Upper lobe of right lung (tissue), 1 donor: ENCODE data around the gene ATP6V1E1. TPM values are rescaled to one million over a fixed set of nuclear protein-coding genes. Genes with fewer than 3 reads are reported as not detected.
"Not testable (repeated sequence)": the region's sequence is repeated elsewhere in the genome, so short reads cannot be mapped to it uniquely, and the experiment has no call there.

ENCODE experiments used
- ATAC-seq: fragments of 200-7000 bp; cut with Tn5 transposase; one replicate; pipeline ENCODE4 v1.9.1; 2020; ENCODE audit warnings: mild to moderate bottlenecking, moderate library complexity
- DNase-seq: peaks from one replicate; pipeline ENCODE4 v3.0.0-alpha.2; 2020
- H3K27ac ChIP-seq: fragments of 200-600 bp; one replicate; pipeline ENCODE4 v1.8.0; 2022
- H3K27me3 ChIP-seq: fragments of 200-600 bp; one replicate; pipeline ENCODE4 v1.8.0; 2022; ENCODE audit warnings: mild to moderate bottlenecking
- H3K36me3 ChIP-seq: fragments of 200-600 bp; one replicate; pipeline ENCODE4 v1.8.0; 2022
- H3K4me1 ChIP-seq: fragments of 200-600 bp; one replicate; pipeline ENCODE4 v1.8.0; 2022
- H3K4me3 ChIP-seq: fragments of 200-600 bp; one replicate; pipeline ENCODE4 v1.8.0; 2022; ENCODE audit warnings: mild to moderate bottlenecking
- H3K9me3 ChIP-seq: fragments of 200-600 bp; one replicate; pipeline ENCODE4 v1.8.0; 2022
- intact Hi-C: fragments of 100-400 bp; cut with DNase I; formaldehyde crosslinking; loops from one replicate; pipeline ENCODE4 v1.11.0; 2022
- total RNA-seq: library from RNA; stranded (reverse); fragmentation: NEBNext Ultra II Directional; extraction: Animal tissue kit (Norgen Biotek cat#: 25700); gene quantifications from one replicate; pipeline ENCODE4 v1.2.1, GENCODE V29; 2021
- TF ChIP-seq, protein P1 (sequence below): fragments of 200-600 bp; IDR thresholded peaks from one replicate; pipeline ENCODE4 v1.8.0; 2022; ENCODE audit warnings: antibody characterized with exemption
- donor health status: DM: no; HTN: yes; CAD: no; lungs with severe emphysema.

Gene ATP6V1E1
- total RNA-seq, 1 donor from 2014 or later: 133 TPM

DNA sequence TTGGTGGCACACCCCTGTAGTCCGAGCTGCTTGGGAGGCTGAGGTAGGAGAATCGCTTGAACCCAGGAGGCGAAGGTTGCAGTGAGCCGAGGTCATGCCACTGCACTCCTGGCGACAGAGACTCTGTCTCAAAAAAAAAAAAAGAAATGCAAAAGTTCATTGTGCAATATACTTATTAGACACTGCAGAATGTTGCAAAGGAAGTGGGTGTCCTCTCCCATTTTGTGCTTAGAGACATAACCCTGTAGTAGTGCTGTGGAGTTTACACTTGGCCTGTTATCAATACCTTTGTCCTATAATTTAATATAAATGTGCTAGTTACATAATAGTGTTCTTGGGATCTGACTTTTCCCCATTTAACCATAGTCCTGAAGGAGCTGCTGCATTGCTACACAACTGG is 19.4 kb upstream of the ATP6V1E1 start:
- intact Hi-C loops: no loop called here
- Histone ChIP-seq H3K27me3 (no peaks in the 10 kb centered on the region), H3K27ac (no peak overlapping the region), H3K9me3 (no peaks in the 10 kb centered on the region), H3K36me3 (no peaks in the 10 kb centered on the region), H3K4me1 (peaks cover 14% of the 10 kb centered on the region), H3K4me3 (no peak overlapping the region)
- TF ChIP-seq, protein P1, sequence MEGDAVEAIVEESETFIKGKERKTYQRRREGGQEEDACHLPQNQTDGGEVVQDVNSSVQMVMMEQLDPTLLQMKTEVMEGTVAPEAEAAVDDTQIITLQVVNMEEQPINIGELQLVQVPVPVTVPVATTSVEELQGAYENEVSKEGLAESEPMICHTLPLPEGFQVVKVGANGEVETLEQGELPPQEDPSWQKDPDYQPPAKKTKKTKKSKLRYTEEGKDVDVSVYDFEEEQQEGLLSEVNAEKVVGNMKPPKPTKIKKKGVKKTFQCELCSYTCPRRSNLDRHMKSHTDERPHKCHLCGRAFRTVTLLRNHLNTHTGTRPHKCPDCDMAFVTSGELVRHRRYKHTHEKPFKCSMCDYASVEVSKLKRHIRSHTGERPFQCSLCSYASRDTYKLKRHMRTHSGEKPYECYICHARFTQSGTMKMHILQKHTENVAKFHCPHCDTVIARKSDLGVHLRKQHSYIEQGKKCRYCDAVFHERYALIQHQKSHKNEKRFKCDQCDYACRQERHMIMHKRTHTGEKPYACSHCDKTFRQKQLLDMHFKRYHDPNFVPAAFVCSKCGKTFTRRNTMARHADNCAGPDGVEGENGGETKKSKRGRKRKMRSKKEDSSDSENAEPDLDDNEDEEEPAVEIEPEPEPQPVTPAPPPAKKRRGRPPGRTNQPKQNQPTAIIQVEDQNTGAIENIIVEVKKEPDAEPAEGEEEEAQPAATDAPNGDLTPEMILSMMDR: no peak
- DNase-seq (no peak), ATAC-seq (peak; percentile 58)

DNA sequence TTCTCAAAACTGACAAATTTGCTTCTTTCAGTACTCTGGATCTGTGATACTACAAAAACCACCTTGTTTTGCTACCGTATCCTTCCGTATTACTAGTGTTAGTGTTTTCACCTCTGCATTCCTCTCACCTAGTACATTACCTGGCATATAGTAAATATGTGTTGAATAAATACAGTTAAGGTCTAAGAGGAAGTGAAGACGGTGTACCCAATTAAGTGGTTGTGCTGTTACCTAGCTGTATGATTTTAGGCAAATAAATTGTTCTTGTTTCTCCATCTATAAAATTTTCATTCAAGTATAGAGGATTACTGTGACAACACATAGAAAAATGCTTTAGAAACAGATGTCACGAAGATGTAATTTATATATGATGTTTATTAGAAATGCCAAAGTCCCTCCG is 18.9 kb upstream of the ATP6V1E1 start:
- no peaks in the 10 kb centered on the region for H3K27me3 ChIP-seq
- TF ChIP-seq, protein P1: no peak
- H3K36me3 ChIP-seq: no peaks in the 10 kb centered on the region
- no peak overlapping the region for H3K27ac ChIP-seq
- DNase-seq (no peak), ATAC-seq (no peak)
- H3K4me1 ChIP-seq: peaks cover 14% of the 10 kb centered on the region
- intact Hi-C loops: no loop called here
- H3K4me3 ChIP-seq: no peak overlapping the region
- no peaks in the 10 kb centered on the region for H3K9me3 ChIP-seq

DNA sequence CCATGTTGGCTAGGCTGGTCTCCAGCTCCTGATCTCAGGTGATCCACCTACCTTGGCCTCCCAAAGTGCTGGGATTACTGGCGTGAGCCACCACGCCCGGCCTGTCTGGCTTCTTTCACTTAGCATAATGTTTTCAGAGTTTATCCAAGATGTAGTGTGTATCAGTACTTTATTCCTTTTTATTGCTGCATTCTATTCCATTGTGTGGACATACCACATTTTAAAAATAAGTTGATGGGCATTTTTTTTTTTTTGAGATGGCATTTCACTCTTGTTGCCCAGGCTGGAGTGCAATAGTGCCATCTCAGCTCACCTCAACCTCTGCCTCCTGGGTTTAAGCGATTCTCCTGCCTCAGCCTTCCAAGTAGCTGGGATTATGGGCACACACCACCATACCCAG is 13.8 kb upstream of the ATP6V1E1 start:
- H3K36me3 ChIP-seq, DNase-seq, H3K9me3 ChIP-seq, H3K27ac ChIP-seq, intact Hi-C loops, H3K27me3 ChIP-seq, H3K4me3 ChIP-seq, ATAC-seq: not testable (repeated sequence)
- peaks cover 24% of the 10 kb centered on the region for H3K4me1 ChIP-seq

DNA sequence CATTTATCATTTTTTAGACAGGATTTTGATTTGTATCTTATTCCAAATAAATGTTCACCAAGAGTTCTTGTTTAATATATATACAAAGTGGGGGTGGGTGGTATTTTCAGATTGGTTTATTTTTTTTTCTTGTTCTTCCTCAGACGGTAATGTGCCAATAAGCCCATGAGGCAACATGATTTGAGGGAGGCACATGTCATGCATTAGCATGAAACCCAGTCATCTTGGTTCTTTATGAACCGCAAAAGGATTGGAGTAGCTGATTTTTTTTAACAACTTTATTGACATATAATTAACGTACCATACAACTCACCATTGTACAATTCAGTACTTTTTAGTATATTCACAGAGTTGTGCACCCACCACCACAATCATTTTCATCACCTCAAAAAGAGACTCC is 12.7 kb upstream of the ATP6V1E1 start:
- H3K4me3 ChIP-seq: no peak overlapping the region
- intact Hi-C loops: no loop called here
- DNase-seq (no peak), ATAC-seq (no peak)
- no peak overlapping the region for H3K27ac ChIP-seq
- TF ChIP-seq, protein P1: no peak
- no peaks in the 10 kb centered on the region for H3K27me3 ChIP-seq
- H3K36me3 ChIP-seq: peaks cover 3% of the 10 kb centered on the region
- H3K4me1 ChIP-seq: peaks cover 24% of the 10 kb centered on the region
- H3K9me3 ChIP-seq: no peaks in the 10 kb centered on the region

DNA sequence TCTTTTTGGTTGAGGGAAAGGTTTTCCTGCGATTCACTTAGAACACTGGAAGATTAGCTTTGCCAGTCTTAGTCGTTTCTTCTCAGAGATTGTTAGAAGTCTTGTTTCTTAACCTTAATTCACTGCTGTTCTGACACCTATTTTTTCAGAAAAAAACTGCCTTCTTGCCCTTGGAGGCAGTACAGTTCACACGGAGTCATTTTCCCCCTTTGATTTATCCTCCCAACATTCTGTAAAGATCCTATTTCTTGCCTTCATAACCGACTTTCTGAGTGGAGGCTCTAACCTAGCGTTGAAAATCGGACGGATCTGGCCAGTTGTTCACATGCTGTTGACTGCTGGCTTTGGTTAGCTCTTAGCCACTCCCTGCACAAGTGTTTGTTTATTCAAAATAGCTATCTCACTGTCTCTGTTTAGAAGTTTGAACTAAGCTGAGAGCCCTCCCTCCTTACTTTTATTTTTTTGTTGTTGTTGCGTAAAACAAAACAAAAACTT is 10.7 kb upstream of the ATP6V1E1 start:
- Histone ChIP-seq H3K4me3 (peak overlapping the region; percentile 76), H3K27ac (peak overlapping the region; percentile 100), H3K9me3 (no peaks in the 10 kb centered on the region), H3K36me3 (peaks cover 3% of the 10 kb centered on the region), H3K27me3 (no peaks in the 10 kb centered on the region), H3K4me1 (peaks cover 19% of the 10 kb centered on the region)
- intact Hi-C loops: no loop called here
- DNase-seq (no peak), ATAC-seq (peak; percentile 26)
- TF ChIP-seq, protein P1: no peak

DNA sequence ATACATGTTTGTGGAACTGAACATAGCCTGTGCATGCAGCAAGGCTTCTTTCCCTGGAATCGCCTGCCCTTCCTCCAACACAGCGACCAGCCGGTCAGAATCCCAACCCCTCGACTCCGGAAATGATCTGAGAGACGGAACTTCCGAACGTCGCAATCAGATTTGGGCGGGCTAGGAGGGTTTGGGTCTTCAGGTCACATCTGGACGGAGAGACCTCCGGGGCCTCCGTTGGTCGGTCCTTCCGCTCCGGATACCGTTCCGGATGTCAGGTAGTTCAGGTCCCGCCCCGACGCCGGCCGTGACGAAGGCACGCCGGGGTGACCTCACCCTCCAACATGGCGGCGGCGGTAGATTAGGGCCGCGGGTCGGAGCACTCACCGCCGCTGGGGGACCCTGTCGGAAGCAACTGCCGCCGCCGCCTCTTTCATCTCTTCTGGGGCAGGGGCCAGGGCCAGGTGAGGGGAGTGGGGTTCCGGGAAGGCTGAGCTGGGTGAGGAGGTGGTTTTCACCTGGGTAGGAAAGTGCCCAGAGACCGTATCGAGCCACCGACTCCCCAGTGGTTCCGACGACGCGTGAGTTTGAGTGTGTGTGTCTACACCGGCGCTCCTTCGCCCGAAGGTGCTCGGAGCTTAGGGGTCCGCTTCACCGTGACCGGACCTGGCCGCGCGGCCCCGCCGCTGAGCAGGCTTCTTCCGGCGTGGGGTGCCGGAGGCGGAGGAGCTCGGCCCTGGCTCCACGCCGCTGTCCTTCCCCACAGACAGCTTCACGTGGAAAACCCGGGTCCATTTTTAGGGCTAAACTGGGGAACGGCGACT is 10.1 kb upstream of the ATP6V1E1 start, which contains the start of gene BCL2L13:
BCL2L13 (plus strand) TSS at position 326 of the 815 bp plus-strand sequence. CDS start 16,955 bp downstream, outside the sequence.
- peak; percentile 96 for DNase-seq

More for the DNA sequence above, 10.1 kb upstream of the ATP6V1E1 start, which contains the start of gene BCL2L13:
- Histone ChIP-seq H3K36me3 (peaks cover 3% of the 10 kb centered on the region), H3K27ac (peak within 1 kb of the TSS; percentile 100), H3K4me1 (peaks cover 19% of the 10 kb centered on the region), H3K9me3 (no peaks in the 10 kb centered on the region), H3K27me3 (no peaks in the 10 kb centered on the region), H3K4me3 (peak within 1 kb of the TSS; percentile 76)
- intact Hi-C loops: no loop called here
- ATAC-seq: peak; percentile 98
- TF ChIP-seq, protein P1: peak; percentile 19
